Measurements from ENCODE around the gene TMEM200A. TPM values are rescaled to one million over a fixed set of nuclear protein-coding genes. Genes with fewer than 3 reads are reported as not detected.
"Not testable (repeated sequence)": the region's sequence is repeated elsewhere in the genome, so short reads cannot be mapped to it uniquely, and the experiment has no call there.

The TMEM200A gene
- total RNA-seq = 1 to 10 TPM; 3.0 to 5.0 TPM

DNA sequence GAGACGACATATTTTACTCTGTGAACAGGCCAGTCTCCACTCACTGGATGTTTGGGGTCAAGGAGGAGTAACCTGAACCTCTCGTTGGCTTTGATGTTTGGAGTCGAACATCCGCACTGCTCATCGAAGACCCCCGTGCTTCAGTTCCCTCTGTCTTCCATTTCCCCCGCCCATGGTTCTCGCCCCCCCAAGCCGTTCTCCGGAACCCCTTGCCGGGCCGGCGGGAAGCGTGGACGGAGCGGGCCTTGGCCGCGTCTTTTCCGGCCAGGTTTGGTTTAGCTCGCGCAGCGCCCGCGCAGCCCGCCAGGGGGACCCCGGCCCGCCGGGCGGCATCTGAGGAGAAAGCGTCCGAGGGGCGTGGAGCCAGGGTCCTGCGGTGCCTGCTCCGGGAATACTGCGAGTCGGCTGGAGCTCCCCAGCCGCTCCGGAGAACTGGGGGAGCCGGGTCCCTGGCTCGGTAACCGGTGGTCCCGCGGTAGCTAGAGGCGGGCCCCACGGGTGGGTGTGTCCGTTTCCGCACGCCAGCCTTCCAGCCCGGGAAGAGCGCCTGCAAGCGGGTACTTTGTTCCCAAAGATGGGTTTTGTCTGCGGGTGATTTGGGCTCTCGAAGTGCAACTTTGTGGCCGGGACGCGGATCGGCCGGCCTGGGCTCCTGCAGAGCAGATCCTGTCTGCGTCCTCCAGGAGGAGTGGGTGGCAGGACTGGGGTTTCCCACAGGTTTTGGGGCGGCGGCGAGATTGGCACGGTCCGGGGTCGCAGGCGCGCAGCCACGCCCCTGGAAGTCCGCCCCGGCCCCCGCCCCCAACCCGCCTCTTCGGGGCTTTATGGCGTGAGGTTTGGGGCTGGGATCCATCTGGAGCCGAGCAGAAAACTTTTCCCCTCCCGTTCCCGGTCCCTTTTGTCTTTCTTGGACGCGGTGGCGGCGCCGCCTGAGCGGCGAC lies at the start of gene TMEM200A:
TMEM200A (plus strand) TSS at position 852 of the 941 bp plus-strand sequence. CDS start 74,406 bp downstream, outside the sequence.
- H3K27me3 Mint-ChIP-seq = peaks cover 34% of the 10 kb centered on the region
- peaks cover 23% of the 10 kb centered on the region for H3K4me1 Mint-ChIP-seq
- ATAC-seq (peak; percentile 75), DNase-seq (peak; percentile 55)
- peak within 1 kb of the TSS; percentile 19 for H3K27ac Mint-ChIP-seq
- no peaks in the 10 kb centered on the region for H3K9me3 Mint-ChIP-seq (ENCODE audit: low read depth)
- CTCF ChIA-PET = interaction anchor here (0.7 to 1.7 kb wide), 18 partner anchors 8 to 477 kb away, joined by 3 to 13 read pairs (median 4); no protein-coding TSS in a partner anchor
- H3K36me3 Mint-ChIP-seq = peaks cover 4% of the 10 kb centered on the region
- peak within 1 kb of the TSS; percentile 65 for H3K4me3 Mint-ChIP-seq

DNA sequence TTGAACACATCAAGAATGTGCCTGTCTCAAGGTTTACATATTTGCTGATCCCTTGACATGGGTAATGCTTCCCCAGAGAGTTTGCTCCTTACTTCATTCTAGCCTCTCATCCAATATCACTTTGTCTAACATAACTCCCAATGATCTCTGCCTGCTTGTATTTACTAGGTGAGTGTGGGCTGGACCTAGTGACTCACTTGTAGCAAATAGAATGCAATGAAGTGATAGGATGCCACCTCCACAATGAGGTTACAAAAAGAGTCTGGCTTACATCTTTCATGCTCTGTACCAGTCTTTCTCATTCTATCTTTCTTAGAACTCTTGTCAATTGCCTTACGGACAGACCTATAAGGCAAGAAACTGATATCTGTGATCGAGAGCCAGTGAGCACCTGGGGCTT lies 44.9 kb upstream of the TMEM200A start:
- no peaks in the 10 kb centered on the region for H3K27me3 Mint-ChIP-seq
- no peaks in the 10 kb centered on the region for H3K9me3 Mint-ChIP-seq (ENCODE audit: low read depth)
- H3K27ac Mint-ChIP-seq = no peak overlapping the region
- CTCF ChIA-PET = interaction anchor here (1.3 to 2.4 kb wide), 4 partner anchors 44 to 440 kb away, joined by 4 to 37 read pairs (median 8); no protein-coding TSS in a partner anchor
- peaks cover 10% of the 10 kb centered on the region for H3K4me1 Mint-ChIP-seq
- no peaks in the 10 kb centered on the region for H3K36me3 Mint-ChIP-seq
- H3K4me3 Mint-ChIP-seq = no peak overlapping the region
- ATAC-seq (no peak), DNase-seq (no peak)

DNA sequence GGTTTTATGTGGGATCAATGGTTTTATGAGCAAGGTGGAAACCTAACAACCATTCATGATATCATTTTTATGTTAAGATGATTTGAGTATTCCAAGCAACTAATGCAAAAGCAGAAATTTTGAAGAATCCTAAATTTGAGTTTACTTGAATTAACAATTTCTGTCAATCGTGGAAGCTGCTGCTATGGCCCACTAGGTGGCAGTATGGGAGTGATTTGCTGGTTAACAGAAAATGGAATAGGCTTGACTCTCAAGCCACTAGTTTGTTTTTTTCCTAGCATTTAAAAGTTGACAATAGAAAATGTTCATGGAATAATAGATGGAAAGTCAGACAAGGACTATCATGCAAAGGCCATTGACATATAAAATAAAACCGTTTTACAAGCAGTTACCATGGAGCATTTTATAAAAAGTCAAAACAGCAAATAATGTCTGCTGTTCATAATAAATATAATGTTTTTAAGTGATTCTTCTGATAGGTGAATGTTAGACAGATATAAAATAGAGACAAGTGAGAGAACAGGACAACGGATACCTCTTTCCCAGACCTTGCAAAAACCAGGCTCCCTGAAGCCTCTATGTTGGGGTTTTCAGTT lies 43.0 kb upstream of the TMEM200A start:
- no peaks in the 10 kb centered on the region for H3K36me3 Mint-ChIP-seq

DNA sequence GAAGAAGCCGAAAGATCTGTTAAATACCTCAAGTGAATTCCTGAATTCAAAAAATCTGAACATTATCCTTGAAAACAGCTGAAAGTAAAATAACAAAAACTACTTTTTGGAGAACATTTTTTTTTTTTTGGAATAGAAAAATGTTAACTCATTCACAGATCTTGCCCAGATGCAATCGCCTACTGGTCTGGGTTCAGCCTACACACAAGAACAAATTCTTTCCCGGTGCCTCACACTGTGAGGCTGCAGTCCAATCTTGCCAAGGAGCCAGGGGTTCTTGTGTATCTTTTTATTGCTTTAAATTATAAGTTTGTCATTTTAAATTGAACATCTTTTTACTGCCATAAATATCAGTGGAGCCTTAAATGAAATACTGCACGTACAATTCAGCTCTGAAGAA lies 41.2 kb upstream of the TMEM200A start:
- Mint-ChIP-seq H3K36me3 (peaks cover 2% of the 10 kb centered on the region), H3K4me3 (no peak overlapping the region), H3K9me3 (ENCODE audit: low read depth) (no peaks in the 10 kb centered on the region), H3K4me1 (peaks cover 10% of the 10 kb centered on the region), H3K27me3 (no peaks in the 10 kb centered on the region), H3K27ac (no peak overlapping the region)
- ATAC-seq (no peak), DNase-seq (no peak)
- CTCF ChIA-PET = interaction anchor here (0.7 to 4.4 kb wide), 6 partner anchors 57 to 547 kb away, joined by 3 to 19 read pairs (median 3); no protein-coding TSS in a partner anchor

More for the DNA sequence above, 43.0 kb upstream of the TMEM200A start:
- Mint-ChIP-seq H3K9me3 (ENCODE audit: low read depth) (no peaks in the 10 kb centered on the region), H3K27ac (peak overlapping the region; percentile 61), H3K27me3 (no peaks in the 10 kb centered on the region), H3K4me3 (no peak overlapping the region), H3K4me1 (peaks cover 10% of the 10 kb centered on the region)
- ATAC-seq (peak; percentile 55), DNase-seq (peak; percentile 69)
- CTCF ChIA-PET = interaction anchor here (0.8 to 2.4 kb wide), 14 partner anchors 8 to 552 kb away, joined by 3 to 37 read pairs (median 4); no protein-coding TSS in a partner anchor

DNA sequence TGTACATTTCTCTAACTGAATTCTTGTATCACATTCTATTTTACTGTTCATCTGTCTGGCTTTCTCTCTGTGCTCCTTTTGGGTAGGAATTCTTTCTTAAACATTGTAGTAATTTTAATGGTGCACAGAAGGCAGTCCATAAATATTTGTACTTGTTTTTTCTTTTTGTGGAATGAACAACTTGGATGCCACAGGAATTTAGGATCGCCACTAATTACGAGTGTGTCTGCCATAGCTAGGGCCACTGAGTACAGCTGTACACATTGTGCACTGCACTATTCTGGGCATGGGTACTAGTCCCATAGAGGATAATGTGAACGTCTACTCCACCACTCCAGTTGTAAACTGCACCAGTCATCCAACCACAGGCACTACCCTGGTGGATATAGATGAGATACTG lies 39.3 kb upstream of the TMEM200A start:
- Mint-ChIP-seq H3K36me3 (peaks cover 2% of the 10 kb centered on the region), H3K4me3 (no peak overlapping the region), H3K27me3 (no peaks in the 10 kb centered on the region), H3K27ac (no peak overlapping the region), H3K4me1 (peaks cover 10% of the 10 kb centered on the region), H3K9me3 (ENCODE audit: low read depth) (peaks cover 5% of the 10 kb centered on the region)
- ATAC-seq (no peak), DNase-seq (no peak)
- CTCF ChIA-PET = interaction anchor here (0.9 to 4.4 kb wide), 2 partner anchors 55 to 371 kb away, joined by 3 to 19 read pairs; no protein-coding TSS in a partner anchor

DNA sequence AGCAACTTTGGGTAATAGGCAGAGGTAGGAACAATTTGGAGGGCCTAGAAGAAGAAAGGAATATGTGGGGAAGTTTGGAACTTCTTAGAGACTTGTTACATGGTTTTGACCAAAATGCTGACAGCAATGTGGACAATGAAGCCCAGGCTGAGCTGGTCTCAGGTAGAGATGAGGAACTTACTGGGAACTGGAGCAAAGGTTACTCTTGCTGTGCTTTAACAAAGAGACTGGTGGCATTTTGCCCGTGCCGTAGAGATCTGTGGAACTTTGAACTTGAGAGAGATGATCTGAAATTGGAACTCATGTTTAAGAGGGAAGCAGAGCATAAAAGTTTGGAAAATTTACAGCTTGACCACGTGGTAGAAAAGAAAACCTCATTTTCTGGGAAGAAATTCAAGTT lies 28.3 kb upstream of the TMEM200A start:
- peaks cover 2% of the 10 kb centered on the region for H3K9me3 Mint-ChIP-seq (ENCODE audit: low read depth)
- H3K4me3 Mint-ChIP-seq = no peak overlapping the region
- no peaks in the 10 kb centered on the region for H3K4me1 Mint-ChIP-seq
- no peak for ATAC-seq
- DNase-seq = no peak
- peaks cover 2% of the 10 kb centered on the region for H3K36me3 Mint-ChIP-seq
- no peak overlapping the region for H3K27ac Mint-ChIP-seq
- CTCF ChIA-PET = no interaction called here
- H3K27me3 Mint-ChIP-seq = no peaks in the 10 kb centered on the region

- H3K9me3 Mint-ChIP-seq (ENCODE audit: low read depth); ATAC-seq: not testable (repeated sequence)
Observed at GRCh38 chr6:130346324-130346723, 19.5 kb upstream of the TMEM200A start.

DNA sequence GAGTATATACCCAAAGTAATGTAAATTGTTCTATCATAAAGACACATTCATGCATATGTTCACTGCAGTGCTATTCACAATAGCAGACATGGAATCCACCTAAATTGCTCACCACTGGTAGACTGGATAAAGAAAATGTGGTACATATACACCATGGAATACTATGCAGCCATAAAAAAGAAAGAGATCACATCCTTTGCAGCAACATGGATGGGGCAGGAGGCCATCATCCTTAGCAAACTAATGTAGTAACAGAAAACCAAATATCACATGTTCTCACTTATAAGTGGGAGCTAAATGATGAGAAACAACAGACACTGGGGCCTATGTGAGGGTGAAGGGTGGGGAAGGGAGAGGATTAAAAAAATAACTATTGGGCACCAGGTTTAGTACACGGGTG lies 11.5 kb upstream of the TMEM200A start:
- peaks cover 1% of the 10 kb centered on the region for H3K36me3 Mint-ChIP-seq
- DNase-seq (no peak), ATAC-seq (no peak)
- H3K27ac Mint-ChIP-seq = no peak overlapping the region
- no peaks in the 10 kb centered on the region for H3K4me1 Mint-ChIP-seq
- CTCF ChIA-PET = interaction anchor here (1.6 kb wide), 1 partner anchor 11 kb away, joined by 3 read pairs; the partner anchor contains the start of gene TMEM200A
- H3K4me3 Mint-ChIP-seq = no peak overlapping the region
- peaks cover 2% of the 10 kb centered on the region for H3K9me3 Mint-ChIP-seq (ENCODE audit: low read depth)
- H3K27me3 Mint-ChIP-seq = peaks cover 5% of the 10 kb centered on the region

More at GRCh38 chr6:130346324-130346723, 19.5 kb upstream of the TMEM200A start:
- H3K4me1 Mint-ChIP-seq, H3K4me3 Mint-ChIP-seq, H3K27me3 Mint-ChIP-seq, CTCF ChIA-PET, DNase-seq, H3K27ac Mint-ChIP-seq, H3K36me3 Mint-ChIP-seq: not testable (repeated sequence)

DNA sequence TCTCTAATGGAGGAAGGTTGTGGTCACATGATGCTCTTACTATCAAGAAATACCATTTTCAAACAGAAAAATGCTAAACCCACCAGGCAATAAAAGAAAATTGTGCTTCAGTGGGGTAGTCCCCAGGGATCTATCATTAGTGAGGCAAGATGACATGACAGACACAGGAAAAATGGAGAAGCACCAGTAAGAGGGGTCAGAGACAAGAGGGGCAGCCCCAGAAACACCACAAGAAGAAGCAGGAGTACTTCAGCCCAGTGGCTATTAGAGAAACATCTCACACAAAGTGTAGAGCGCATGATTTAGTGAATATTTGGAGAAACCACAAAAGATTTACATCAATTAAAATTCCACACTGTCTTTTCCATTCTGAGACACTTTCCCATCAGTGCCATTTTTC lies 10.2 kb upstream of the TMEM200A start:
- CTCF ChIA-PET = no interaction called here
- H3K9me3 Mint-ChIP-seq (ENCODE audit: low read depth) = peaks cover 2% of the 10 kb centered on the region

GRCh38 chr6:130357436-130357835 lies 8.4 kb upstream of the TMEM200A start:
- Mint-ChIP-seq H3K4me3 (no peak overlapping the region), H3K36me3 (no peaks in the 10 kb centered on the region), H3K4me1 (no peaks in the 10 kb centered on the region), H3K27me3 (peaks cover 5% of the 10 kb centered on the region), H3K9me3 (ENCODE audit: low read depth) (no peaks in the 10 kb centered on the region), H3K27ac (no peak overlapping the region)
- DNase-seq = no peak
- no peak for ATAC-seq
- CTCF ChIA-PET = interaction anchor here (0.6 to 0.7 kb wide), 2 partner anchors 162 to 178 kb away, joined by 3 to 4 read pairs; no protein-coding TSS in a partner anchor

More for the DNA sequence above, 10.2 kb upstream of the TMEM200A start:
- Mint-ChIP-seq H3K4me3 (no peak overlapping the region), H3K27ac (no peak overlapping the region), H3K27me3 (peaks cover 5% of the 10 kb centered on the region), H3K36me3 (peaks cover 1% of the 10 kb centered on the region), H3K4me1 (no peaks in the 10 kb centered on the region)
- DNase-seq (no peak), ATAC-seq (no peak)

GRCh38 chr6:130359736-130360135 lies 6.1 kb upstream of the TMEM200A start:
- CTCF ChIA-PET = interaction anchor here (1.4 kb wide), 1 partner anchor 22 kb away, joined by 5 read pairs; no protein-coding TSS in a partner anchor
- Mint-ChIP-seq H3K36me3 (peaks cover 2% of the 10 kb centered on the region), H3K9me3 (ENCODE audit: low read depth) (no peaks in the 10 kb centered on the region), H3K27ac (no peak overlapping the region), H3K27me3 (peaks cover 13% of the 10 kb centered on the region), H3K4me1 (peaks cover 4% of the 10 kb centered on the region), H3K4me3 (no peak overlapping the region)
- ATAC-seq (no peak), DNase-seq (no peak)

DNA sequence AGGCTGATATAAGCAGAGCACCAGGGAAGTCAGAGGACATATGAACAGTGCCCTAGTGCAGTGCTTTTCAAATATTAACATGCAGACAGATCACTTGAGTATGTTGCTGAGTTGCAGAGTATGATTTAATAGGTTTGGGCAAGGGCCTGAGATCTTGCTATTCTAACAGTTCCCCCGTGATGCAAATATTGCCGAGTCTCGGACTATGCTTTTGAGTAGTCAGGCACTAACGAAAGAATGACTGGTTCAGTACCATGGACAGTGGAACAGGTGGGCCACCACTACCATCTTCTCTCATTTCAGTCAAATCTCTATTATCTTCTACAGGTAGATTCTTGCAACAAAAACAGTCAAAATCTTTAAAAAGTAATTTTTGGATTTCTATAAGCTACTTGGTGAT lies 3.7 kb upstream of the TMEM200A start:
- CTCF ChIA-PET = no interaction called here
- no peaks in the 10 kb centered on the region for H3K9me3 Mint-ChIP-seq (ENCODE audit: low read depth)
- no peak overlapping the region for H3K27ac Mint-ChIP-seq
- peaks cover 14% of the 10 kb centered on the region for H3K4me1 Mint-ChIP-seq
- H3K27me3 Mint-ChIP-seq = peaks cover 25% of the 10 kb centered on the region
- ATAC-seq (no peak), DNase-seq (no peak)
- H3K4me3 Mint-ChIP-seq = no peak overlapping the region
- H3K36me3 Mint-ChIP-seq = peaks cover 4% of the 10 kb centered on the region

- ATAC-seq (no peak), DNase-seq (no peak)
- Mint-ChIP-seq H3K27me3 (peaks cover 32% of the 10 kb centered on the region), H3K36me3 (peaks cover 4% of the 10 kb centered on the region), H3K4me3 (peak overlapping the region; percentile 65), H3K9me3 (ENCODE audit: low read depth) (no peaks in the 10 kb centered on the region), H3K27ac (no peak overlapping the region), H3K4me1 (peaks cover 23% of the 10 kb centered on the region)
- CTCF ChIA-PET = interaction anchor here (1.7 kb wide), 1 partner anchor 336 kb away, joined by 5 read pairs; no protein-coding TSS in a partner anchor
Observed at GRCh38 chr6:130364224-130364780, 1.5 kb upstream of the TMEM200A start.

Data from activated CD8-positive, alpha-beta memory T cell treated with anti-CD3 and anti-CD28 coated beads, Interleukin-2, amount 10 ng/mL, durations not matched to agents 7 days and 5 days (primary cell).